MM.1S (cell line): ENCODE results near the gene SERP2.

ENCODE experiments used
- EZH2 ChIP-seq: fragments of 300-600 bp; sonication (generic); optimal IDR thresholded peaks from 2 replicates; pipeline ENCODE3; 2017; ENCODE audit warnings: low read depth, mild to moderate bottlenecking, antibody characterized with exemption, low read length, mixed read lengths
- EZH2phosphoT487 ChIP-seq: fragments of 300-600 bp; sonication (generic); IDR thresholded peaks from 2 replicates; pipeline ENCODE4 v1.6.1; 2018; ENCODE audit warnings: antibody characterized with exemption, low read length
- TF ChIP-seq, protein P1 (sequence below): fragments of 300-600 bp; sonication (generic); IDR thresholded peaks from 2 replicates; pipeline ENCODE4 v1.5.1; 2016; ENCODE audit warnings: antibody characterized with exemption, low read length, mixed read lengths

DNA sequence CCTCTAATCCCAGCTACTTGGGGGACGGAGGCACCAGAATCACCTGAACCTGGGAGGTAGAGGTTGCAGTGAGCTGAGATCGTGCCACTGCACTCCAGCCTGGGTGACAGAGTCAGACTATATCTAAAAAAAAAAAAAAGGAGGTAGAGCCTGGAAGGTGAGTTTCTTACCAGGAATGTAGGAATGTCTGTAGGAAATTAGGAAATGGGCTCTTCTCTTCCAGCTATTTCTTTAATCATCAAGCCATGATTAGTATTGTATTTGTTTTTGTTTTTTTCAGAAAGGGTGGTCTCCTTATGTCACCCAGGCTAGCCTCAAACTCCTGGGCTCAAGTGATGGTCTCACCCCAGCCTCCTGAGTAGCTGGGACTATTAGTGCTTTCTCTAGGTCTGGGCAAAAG lies 26.3 kb upstream of the SERP2 start:
- TF ChIP-seq, protein P1, sequence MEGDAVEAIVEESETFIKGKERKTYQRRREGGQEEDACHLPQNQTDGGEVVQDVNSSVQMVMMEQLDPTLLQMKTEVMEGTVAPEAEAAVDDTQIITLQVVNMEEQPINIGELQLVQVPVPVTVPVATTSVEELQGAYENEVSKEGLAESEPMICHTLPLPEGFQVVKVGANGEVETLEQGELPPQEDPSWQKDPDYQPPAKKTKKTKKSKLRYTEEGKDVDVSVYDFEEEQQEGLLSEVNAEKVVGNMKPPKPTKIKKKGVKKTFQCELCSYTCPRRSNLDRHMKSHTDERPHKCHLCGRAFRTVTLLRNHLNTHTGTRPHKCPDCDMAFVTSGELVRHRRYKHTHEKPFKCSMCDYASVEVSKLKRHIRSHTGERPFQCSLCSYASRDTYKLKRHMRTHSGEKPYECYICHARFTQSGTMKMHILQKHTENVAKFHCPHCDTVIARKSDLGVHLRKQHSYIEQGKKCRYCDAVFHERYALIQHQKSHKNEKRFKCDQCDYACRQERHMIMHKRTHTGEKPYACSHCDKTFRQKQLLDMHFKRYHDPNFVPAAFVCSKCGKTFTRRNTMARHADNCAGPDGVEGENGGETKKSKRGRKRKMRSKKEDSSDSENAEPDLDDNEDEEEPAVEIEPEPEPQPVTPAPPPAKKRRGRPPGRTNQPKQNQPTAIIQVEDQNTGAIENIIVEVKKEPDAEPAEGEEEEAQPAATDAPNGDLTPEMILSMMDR, result no peak
- TF ChIP-seq EZH2 (no peak), EZH2phosphoT487 (no peak)
